Measurements from ENCODE around the gene GABBR2. TPM values are rescaled to one million over a fixed set of nuclear protein-coding genes. Genes with fewer than 3 reads are reported as not detected.
A peak's percentile ranks its signal among the peaks of the same experiment; 100 is the strongest.

Gene GABBR2
- total RNA-seq, 3 donors from 2014 or later = not detected

DNA sequence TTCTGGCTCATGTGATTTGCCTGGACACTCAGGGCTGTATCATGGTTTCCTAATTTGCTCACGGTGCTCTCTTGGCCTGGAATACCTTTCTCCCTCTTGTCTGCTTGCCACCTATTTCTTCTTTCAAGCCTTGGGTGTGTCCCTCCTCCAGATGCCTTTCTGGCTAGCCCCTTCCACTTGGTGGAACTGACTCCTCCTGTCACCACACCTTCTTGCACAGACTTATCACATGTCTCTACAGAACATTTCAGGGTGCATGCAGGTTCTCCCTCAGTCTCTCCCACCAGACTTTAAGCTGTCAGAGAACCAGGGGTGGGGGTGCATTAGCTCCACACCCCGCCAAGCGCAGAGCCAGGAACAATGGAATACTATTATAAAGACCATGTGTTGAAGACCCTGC, 455.2 kb downstream of the GABBR2 start:
- Histone ChIP-seq H3K36me3 (no peaks in the 10 kb centered on the region), H3K4me1 (peaks cover 0 to 7% of the 10 kb centered on the region in 2 donors), H3K9me3 (no peaks in the 10 kb centered on the region), H3K4me3 (peak overlapping the region in 2 of 3 donors; percentile 0 to 10), H3K27ac (no peak overlapping the region), H3K27me3 (no peaks in the 10 kb centered on the region)
- intact Hi-C loops (cut with DNase I; ENCODE audit: low total_unique reads) = loop anchor here (10.0 kb wide), 1 partner anchor 59 kb away; the partner anchor contains the start of gene CORO2A
- no peak for DNase-seq (ENCODE audit: low spot score in 2 of 2)
- TF ChIP-seq POLR2A (IDR thresholded peaks at IDR 0.05) = no peak
- TF ChIP-seq, protein P1, sequence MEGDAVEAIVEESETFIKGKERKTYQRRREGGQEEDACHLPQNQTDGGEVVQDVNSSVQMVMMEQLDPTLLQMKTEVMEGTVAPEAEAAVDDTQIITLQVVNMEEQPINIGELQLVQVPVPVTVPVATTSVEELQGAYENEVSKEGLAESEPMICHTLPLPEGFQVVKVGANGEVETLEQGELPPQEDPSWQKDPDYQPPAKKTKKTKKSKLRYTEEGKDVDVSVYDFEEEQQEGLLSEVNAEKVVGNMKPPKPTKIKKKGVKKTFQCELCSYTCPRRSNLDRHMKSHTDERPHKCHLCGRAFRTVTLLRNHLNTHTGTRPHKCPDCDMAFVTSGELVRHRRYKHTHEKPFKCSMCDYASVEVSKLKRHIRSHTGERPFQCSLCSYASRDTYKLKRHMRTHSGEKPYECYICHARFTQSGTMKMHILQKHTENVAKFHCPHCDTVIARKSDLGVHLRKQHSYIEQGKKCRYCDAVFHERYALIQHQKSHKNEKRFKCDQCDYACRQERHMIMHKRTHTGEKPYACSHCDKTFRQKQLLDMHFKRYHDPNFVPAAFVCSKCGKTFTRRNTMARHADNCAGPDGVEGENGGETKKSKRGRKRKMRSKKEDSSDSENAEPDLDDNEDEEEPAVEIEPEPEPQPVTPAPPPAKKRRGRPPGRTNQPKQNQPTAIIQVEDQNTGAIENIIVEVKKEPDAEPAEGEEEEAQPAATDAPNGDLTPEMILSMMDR (IDR thresholded peaks at IDR 0.05) = no peak
- no peak for TF ChIP-seq POLR2AphosphoS5 (IDR thresholded peaks at IDR 0.05)

DNA sequence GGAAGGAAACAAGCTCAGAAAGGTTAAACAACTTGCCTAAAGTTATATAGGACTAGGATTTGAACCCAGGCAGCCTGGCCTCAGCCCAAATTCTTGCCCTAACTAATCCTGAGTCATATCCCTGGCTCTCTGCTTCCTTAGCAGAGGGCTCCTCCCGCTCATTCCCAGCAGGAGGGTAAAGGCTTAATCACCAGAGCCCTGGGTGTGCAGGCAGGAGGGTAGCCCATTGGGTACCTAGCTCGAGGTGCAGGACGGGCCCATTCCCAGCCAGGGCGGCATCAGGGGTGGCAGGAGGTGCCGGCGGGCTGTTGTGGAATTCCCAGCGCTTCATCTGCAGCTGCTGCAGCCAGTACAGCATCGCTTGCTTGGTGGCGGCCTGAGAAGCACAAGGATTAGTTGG, 457.2 kb downstream of the GABBR2 start:
- peak overlapping the region in 1 of 2 donors; percentile 5 for H3K27ac ChIP-seq
- H3K4me1 ChIP-seq = peaks cover 0 to 7% of the 10 kb centered on the region in 2 donors
- H3K4me3 ChIP-seq = no peak overlapping the region
- intact Hi-C loops (cut with DNase I; ENCODE audit: low total_unique reads) = loop anchor here (10.0 kb wide), 1 partner anchor 57 kb away; the partner anchor contains the start of gene CORO2A
- H3K9me3 ChIP-seq = no peaks in the 10 kb centered on the region
- DNase-seq (ENCODE audit: low spot score in 2 of 2) = no peak
- no peaks in the 10 kb centered on the region for H3K36me3 ChIP-seq
- TF ChIP-seq, protein P1 (IDR thresholded peaks at IDR 0.05) = no peak
- no peak for TF ChIP-seq POLR2AphosphoS5 (IDR thresholded peaks at IDR 0.05)
- no peaks in the 10 kb centered on the region for H3K27me3 ChIP-seq

DNA sequence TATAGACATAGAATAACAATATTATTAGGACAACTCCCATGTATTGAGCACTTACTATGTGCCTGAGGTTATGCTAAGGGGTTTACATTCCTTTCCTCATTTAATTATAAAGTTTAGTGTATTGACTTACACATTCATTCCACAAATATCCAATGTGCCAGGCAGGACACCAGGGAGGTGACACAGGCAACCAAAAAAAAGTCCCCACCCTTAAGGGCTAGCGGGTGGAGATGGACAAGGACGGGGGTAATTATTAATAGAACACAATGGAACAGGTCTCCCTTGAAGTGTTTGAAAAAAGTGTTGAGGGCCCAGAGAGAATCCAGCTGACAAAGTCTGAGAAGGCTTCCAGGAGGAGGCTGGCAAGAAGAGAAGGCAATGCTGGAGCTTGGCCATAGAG, 459.0 kb downstream of the GABBR2 start:
- peaks cover 0 to 7% of the 10 kb centered on the region in 2 donors for H3K4me1 ChIP-seq
- no peaks in the 10 kb centered on the region for H3K27me3 ChIP-seq
- no peaks in the 10 kb centered on the region for H3K9me3 ChIP-seq
- no peaks in the 10 kb centered on the region for H3K36me3 ChIP-seq
- TF ChIP-seq, protein P1 (IDR thresholded peaks at IDR 0.05) = no peak
- TF ChIP-seq POLR2A (IDR thresholded peaks at IDR 0.05) (no peak), POLR2AphosphoS5 (IDR thresholded peaks at IDR 0.05) (no peak)
- no peak overlapping the region for H3K27ac ChIP-seq
- intact Hi-C loops (cut with DNase I; ENCODE audit: low total_unique reads) = loop anchor here (10.0 kb wide), 1 partner anchor 55 kb away; the partner anchor contains the start of gene CORO2A
- DNase-seq (ENCODE audit: low spot score in 2 of 2) = no peak
- no peak overlapping the region for H3K4me3 ChIP-seq

DNA sequence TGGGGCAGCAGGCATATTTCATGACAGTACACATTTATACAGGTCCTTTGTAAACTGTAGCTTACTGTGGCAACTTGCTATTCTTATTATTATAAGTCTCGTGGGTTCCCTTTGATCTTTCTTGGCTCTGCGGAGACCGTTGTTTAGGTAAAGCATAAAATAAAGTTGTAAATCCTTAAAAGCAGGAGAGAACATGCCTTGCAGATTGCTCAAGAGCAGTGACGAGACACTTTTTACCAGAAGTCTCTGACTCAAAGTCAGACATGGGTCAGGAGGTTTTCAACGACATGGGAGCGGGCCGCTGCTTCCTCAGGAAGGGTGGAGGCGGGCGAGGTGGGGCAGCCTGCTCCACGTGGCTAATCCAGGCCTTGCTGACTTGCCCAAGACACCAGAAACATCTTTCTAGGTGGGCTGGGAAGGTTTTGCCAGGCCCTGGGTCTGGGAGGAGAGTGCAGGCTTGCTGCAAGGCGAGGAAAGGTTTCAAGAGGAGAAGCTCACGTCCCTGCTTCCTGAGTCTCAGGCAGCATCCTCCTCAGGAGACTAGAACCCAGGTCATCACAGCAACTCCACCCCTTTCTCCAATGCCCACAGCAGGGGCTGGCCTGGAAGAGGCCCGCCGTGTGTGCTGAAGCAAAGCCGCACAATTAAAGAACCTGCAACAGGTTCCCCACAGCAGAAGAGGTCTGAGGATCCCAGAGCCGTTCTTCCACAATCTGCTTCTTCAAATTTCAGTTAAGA, 459.8 kb downstream of the GABBR2 start:
- H3K27ac ChIP-seq = peak overlapping the region; percentile 29 to 68
- intact Hi-C loops (cut with DNase I; ENCODE audit: low total_unique reads) = no loop called here
- DNase-seq (ENCODE audit: low spot score in 2 of 2) = no peak
- H3K9me3 ChIP-seq = no peaks in the 10 kb centered on the region
- peaks cover 0 to 6% of the 10 kb centered on the region in 2 donors for H3K4me1 ChIP-seq
- no peaks in the 10 kb centered on the region for H3K36me3 ChIP-seq
- no peak overlapping the region for H3K4me3 ChIP-seq
- peak in 1 of 3 donors; percentile 61 for TF ChIP-seq POLR2AphosphoS5 (IDR thresholded peaks at IDR 0.05)
- TF ChIP-seq POLR2A (IDR thresholded peaks at IDR 0.05) = no peak
- TF ChIP-seq, protein P1 (IDR thresholded peaks at IDR 0.05) = no peak
- no peaks in the 10 kb centered on the region for H3K27me3 ChIP-seq

Measured in breast epithelium (tissue), 4 donors.